Activated T-helper 1 cell treated with anti-CD3 and anti-CD28 coated beads, Interleukin-2, amount 50 U/mL, for 16 hours (primary cell): ENCODE measurements around the gene FBF1.

ENCODE experiments used
- DNase-seq, 2 donors: peaks; one replicate each; pipeline ENCODE4 v3.0.0-alpha.2; 2020; ENCODE audit warnings: low read depth in 1 of 2, low spot score in 1 of 2

FBF1 gene

DNA sequence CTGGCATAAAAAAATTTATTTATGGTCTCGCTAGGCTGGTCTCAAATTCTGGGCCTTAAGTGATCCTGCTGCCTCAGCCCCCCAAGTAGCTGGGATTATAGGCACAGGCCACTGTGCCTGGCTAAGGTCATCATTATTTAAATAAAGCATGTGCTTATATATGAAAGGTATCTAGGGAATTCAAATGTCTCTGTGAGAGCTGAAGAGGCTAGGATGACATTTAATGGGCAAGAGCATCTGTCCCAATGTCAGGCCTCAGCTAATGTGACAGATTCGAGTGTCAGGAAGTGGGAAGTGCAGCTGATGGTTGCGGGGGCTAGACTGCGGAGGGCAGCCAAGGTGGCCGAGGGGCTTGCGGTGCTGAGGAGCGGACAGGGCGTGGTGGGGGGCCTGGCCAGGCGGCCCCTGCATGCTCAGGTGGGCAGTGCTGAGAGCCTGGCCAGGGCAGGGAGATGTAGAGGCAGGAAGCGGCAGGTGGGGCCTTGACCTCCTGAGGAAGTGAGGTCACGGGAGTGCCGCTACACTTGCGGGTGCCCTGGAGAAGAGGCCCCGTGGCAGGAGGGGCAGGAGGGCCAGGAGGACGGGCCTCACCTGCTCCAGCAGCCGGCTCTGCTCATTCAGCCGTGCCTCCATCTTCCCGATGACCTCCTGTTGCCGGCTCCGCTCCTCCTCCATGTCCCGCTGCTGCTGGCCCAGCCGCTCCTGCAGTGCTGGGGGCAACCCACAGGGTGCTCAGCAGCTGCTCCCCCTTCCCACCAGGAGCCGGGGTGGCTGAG lies 23.5 kb downstream of the FBF1 start:
- DNase-seq: no peak

DNA sequence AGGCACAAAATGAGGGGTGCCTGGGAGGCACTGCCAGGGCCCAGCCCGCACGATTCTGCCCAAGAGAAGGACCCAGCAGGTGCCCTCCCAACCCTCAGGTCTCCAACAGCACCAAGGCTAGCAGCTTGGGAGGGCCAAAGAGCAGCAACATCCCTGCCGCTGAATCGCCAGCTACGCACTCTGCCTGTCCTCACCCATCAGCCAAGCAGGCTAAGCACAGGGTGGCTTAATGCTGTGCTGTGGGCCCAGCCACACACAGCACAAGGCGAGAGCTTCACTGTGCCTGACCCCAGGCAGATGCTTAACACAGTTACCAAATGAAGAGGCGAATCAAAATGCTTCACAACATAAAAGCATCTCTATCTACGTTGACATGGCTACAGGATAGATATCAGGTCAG lies 25.6 kb downstream of the FBF1 start:
- DNase-seq: no peak

DNA sequence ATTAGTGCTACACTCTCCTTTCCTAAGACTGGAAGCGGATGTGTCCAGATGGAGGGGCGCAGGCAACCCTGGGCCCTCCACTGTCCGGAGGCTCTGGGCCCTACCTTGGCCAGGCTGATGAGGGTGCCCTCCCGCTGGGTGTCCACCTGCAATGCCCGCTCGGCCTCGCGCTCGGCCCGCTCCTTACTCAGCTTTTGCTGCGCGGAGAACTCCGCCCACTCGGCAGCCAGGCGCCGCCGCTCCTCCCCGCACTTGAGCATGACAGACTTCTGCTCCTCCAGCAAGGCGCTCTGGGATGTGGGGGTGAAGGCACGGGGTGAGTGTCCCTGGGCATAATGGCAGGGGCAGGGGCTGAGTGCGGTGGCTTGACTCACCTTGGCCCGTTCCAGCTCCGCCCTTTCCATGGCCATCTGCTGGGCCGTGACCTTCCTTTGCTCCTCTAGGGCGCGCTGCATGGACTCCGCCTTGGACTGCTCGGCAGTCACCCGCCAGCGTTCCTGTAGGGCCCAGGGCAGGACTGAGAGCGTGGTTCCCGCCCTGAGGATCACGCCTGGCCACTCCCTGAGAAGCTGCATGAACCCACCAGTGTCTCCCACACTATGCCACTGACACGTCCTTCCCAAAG lies 26.1 kb downstream of the FBF1 start:
- DNase-seq: no peak

DNA sequence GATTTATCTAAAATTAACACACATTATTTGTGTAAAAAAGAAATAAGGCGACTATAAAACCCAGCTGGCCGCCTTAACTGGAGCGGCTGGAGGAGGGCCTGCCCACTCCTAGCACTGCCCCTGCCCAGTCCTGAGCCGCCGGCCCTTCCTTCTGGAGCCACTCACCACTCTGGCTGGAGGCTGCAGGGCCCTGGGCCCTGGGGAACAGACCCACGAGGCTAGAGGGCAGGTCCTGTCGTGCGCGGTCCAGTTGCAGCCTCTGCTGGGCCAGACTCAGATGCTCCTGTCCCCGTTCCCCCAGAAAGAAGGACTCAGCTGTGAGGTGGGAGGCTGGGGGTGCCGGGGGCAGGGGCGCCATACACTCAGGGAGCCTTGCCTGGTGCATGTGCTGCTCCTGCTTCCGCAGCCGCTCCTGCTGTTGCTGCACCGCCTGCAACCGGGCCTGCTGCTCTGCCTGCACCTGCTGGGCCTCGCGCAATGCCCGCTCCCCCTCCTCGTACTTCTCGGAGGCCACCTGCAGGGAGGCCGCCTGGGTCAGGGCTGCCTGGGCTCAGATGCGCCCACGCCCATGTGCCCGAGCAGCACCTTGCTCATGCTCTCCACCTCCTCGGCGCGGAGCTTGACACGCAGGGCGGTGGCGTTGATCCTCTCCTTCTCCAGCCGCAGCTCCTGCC lies 27.2 kb downstream of the FBF1 start:
- no peak for DNase-seq

DNA sequence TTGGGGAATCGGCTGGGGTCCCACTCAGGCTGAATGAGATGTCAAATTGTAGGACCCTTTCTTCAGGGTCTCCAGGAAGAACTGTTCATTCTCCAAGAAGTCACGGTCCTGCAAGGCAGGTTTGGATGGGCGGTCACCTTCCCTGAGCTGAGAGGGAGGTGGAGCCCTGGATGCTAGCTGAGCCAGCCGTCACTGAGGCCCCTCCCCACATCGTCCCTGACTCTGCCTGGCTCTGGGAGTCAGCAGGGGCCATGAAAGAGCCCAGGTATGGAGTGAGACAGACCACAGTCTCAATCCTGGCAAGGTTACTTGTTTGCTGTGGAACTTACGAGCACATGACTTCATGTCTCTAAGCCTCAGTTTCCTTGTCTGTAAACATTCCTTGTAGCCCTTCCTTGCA lies 30.1 kb downstream of the FBF1 start:
- no peak for DNase-seq

DNA sequence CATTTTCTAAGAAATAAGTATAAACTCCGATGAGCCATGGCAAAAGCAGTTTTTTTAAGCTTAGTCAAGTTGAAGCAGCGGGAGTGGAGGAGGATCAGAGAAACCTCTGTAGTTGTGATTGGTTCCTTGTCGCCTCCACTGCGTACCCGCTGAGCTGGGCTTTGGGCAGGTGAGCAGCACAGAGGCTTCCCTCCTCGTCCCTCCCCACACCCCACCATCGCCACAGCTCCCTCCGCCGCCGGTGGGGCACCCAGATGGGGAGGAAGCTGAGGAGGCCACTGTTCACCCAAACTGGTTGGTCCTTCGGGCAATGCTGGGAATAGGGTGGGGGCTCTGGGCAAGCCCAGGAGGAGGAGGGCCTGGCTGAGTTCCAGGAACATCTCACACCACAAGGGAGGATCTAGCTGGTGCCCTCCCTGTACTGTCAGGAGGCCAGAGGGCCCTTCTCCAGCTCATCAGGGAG lies 31.0 kb downstream of the FBF1 start:
- DNase-seq: no peak

DNA sequence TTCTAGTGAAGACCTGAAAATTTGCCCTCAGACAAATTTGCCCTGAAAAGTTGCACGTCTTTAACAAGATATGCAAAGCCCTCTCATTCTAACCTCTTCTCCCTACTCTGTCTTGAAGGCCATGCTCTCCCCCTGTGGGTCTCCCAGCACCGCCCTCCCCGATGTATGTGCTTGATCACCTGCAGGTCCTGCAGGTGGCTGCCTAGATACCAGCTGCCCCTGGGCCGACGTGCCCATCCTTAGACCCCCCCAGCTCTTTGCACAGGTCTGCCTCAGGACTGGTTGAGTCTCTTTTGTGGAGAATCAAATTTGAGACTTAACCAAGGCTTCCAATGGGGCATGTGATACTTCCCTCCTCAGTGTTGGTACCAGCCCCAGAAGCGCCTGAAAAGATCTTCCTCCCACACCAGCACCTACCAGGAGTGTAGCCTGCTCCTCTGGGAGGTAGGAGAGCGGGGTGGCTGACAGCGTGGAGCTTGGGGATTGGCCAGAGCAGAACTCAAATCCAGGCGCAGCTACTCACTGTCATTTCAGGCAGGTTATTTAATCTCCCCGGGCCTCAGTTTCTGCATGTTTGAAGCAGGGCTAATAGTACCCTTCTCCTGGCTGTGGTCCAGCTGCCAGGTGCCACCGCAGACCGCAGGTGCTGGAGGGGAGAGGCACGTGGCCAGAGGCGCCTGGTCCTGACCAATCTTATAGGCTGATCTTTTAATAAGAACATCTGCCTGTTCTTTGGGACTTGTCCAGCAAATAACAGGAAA lies 31.6 kb downstream of the FBF1 start:
- DNase-seq: no peak

DNA sequence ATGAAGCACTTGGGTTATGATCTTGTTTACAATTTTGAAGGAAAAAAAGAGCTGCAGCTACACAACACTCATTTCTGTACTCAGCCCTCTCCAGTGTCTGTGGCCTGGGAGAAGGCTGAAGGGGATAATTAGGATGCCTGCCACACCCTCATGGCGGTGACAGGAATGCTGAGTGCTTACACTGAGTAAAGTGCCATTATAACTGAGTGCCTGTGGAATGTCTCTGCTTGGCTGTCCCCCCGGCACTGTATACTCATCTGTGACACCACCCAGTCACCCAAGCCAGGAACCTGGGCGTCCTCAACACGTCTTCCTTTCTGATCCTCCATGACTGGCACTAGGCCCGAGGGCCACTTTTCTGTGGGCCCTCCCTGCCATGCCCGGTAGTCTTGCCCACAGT lies 32.6 kb downstream of the FBF1 start:
- no peak for DNase-seq

DNA sequence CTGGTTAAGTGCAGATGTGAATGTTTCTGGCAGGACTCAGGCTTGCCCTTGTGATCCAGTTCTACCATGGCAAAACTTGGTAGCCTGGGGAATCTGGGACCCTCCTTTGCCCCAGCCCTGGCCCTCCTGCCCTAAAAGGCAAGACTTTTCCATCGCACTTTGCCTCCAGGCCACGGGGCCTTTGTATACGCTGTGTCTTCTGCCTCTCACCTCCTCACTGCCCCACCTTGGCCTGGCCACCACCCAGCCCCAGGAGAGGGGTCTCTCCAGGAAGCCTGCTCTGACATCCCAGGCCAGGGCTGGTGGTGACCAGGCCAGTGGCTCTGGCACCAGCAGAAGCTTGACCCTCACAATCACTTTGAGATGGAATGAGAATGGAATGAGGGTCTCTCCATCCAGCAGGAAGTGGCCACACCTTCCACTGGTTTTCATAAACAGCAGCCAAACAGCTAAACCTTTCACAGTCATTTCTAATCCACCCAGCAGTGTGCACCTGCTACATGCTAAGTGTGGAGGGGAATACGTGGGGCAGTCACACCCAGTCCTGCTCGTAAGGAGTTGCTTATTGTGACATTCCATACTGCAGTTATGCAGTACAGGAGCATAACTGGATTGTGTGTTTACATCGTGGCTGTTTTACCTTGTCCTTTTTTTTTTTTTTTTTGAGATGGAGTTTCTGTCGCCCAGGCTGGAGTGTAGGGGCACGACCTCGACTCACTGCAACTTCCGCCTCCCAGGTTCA lies 34.5 kb downstream of the FBF1 start:
- DNase-seq: no peak

DNA sequence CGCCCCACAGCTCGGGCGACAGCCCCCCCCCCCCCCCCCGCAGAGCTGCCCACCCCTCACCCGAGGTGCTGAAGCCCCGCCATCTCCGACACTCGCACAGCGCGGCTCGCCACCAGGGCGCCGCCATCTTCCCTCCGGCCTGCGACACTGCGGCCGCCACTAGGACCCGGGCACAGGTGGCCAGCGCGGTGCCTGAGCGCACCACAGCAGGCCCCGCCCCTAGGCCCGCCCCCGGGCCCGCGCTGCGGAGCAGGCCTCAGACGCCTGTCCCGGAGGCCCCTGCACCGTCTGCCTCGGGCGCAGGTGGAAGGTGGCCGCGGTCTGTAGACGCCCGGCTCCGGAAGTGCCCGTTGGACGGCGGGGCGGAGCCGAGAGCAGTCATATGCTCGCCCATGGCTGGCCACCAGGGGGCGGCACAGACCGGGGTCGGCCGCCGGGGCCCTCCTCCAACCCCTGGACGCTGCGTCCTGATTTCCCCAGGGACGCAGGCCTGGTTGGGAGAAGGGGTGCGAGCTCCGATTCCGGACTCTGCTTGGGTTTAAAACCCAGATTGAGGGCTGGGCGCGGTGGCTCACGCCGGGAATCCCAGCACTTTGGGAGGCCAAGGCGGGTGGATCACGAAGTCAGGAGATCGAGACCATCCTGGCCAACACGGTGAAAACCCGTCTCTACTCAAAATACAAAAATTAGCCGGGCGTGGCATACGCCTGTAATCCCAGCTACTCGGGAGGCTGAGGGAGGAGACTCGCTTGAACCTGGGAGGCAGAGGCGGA lies 35.9 kb downstream of the FBF1 start, which contains the start of gene MRPL38:
TSS of gene MRPL38 (minus strand) at position 136 of the 773 bp plus-strand sequence. CDS start at position 127, 9 bp downstream.
- DNase-seq: peak; percentile 87 to 96

DNA sequence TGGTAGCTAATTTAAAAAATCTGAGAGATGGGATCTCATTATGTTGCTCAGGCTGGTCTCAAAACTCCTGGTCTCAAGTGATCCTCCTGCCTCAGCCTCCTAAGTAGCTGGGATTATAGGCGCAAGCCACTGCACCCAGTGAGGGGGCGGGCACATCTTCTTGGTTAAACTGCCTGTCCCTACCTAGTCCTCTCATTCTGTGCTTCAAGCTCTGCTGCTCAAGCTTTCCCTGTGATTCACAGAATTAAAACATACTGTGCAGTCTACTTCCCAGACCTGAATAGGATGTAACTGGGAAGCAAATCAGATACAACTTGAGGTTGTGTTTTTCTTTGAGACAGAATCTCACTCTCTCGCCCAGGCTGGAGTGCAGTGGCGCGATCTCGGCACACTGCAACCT lies 38.4 kb downstream of the FBF1 start:
- DNase-seq: no peak

DNA sequence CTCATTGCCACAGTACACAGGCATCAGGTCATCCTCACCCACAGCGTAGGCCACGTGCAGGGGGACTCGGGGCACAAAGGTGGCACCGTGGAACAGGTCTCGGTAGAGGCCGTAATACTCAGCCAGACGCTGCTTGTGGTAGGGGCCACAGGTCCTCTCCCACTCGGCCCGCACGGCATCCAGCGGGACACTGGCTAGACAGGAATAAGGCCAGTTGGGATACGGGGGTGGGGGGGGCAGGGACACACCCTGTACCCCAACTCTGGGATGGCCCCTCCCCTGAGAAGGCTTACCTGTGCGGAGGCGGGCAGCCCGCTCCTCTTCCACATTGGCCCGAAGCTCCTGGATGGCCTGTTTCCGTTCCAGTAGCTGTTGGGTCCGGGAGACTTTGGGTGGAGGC lies 39.1 kb downstream of the FBF1 start:
- no peak for DNase-seq

DNA sequence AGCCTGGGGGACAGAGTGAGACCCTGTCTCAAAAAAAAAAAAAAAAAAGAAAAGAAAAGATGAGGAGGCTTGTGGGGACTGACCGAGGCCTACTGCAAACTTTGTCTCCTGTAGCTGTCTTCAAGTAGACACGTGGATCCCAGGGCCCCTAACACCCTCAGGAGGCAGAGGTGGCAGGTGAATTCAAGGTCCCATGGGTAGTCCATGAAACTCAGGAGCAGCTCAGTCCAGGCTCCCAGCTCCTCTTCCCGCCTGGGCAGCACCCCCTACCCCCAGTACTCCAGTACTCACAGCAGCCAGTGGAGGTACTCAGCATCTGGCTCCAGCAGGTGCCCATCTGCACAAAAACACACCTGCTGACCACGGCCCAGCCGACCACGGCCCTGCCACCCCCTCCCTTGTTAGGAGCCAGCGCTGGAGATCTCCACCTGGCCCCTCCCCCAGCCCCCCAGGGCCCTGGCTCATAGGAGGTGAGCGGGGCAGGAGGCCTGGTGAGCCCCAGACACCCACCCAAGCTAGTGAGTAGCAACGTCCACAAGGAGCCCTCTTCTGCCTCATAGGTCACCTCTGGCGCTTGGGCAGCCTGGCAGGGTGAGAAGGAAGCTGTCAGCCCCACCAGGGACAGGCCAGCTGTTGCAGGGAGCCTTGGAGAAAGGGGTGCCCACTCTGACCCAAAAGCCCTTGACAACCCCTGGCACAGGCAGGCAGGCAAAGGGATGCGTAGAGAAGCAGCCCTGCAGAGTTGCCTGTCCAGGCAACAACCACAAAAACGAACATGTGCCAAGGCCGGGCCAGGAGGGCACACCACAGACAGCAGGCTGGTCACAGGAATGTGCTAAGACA lies 39.9 kb downstream of the FBF1 start:
- DNase-seq: no peak

DNA sequence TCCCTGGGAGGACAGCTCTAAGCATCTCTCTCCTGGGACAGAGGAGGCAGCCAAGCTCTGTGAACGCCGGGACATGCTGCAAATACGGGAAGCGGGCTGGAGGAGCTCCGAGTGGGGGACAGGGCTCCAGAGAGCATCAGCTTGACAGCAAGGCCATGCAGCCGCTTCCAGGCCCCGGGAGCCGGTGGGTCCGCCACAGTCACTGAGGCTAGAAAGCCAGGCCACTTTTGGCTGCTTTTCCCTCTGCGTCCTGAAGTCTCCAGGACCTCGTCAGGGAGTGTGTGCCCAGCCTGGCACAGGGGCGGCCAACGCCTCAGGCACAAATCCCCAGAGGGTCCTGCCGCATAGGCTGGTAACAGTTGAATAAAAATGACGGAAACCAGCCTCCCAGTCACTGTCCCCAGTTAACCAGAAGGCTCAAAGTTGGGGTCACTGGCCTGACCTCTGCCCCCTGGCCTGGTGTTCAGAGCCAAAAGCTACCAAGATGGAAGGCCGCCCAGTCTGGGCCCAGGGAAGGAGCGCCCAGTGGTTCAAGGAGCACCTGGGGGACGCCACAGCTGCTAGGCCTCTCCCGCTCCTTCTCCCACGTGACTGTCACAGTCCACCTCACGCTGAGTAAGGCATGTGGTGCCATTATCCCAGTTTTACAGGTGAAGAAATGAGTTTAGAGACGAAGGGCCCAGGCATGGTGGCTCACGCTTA lies 40.9 kb downstream of the FBF1 start:
- no peak for DNase-seq

DNA sequence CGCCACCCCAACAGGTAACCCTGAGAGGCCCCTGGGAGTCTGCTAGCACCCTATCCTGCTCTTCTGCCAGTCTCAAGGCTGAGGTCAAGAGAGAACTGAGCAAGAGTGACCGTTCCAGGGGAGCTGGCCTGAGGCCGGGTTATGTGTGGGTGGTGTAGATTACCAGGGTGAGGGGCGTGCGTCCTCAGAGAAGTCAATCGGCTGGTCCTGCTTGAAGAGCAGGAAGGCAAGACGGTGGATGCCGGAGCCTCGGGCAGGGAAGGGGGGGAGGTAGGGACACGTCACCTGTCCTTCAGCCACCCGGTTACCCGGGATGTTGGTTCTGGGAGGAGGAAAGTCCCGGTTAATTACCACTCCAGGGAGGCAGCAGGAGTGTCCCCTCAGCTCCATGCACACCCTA lies 41.5 kb downstream of the FBF1 start:
- no peak for DNase-seq

DNA sequence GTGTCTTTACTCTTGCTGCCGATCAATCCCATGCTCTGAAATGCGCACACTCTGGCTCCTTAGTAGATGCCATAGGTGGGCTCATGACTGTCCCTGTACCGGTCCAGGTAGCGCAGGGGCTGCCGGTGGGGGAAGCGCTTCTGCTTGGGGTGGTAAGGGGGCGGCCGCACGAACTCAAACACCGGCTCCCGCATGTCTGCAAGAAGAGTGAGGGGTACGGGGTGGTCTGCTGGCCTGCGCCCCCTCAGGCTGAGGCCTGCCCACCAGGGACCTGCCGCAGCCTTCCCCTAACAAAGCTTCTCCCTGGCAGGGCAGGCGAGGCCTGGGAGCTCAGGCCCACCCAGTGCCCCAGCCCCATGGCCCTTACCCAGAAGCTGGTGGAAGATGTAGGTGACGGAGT lies 42.1 kb downstream of the FBF1 start:
- DNase-seq: no peak

DNA sequence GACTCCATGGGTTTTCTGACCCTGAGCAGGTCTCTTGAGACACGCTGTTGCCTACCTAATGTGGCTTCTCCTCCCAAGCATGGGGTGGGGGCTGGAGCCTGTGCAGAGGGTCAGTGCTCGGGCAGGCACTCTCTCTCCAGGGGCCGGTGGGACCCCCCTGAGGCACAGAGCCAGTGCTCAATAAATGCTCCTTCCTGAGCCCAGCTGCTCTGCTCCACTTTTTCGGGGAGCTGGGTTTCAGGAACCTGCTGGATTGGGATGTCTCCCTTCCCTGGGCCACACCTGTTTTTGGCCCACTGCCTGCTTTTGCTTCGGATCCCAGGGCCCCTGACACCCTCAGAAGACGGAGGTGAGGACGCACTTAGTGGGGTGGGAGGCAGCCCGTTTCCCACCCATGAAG lies 42.8 kb downstream of the FBF1 start:
- DNase-seq: no peak
